NOMO-1 treated with DMSO at 0.1 percent for 48 hours (cell line): ENCODE data around the gene SLC39A11.
"Not testable (repeated sequence)": the region's sequence is repeated elsewhere in the genome, so short reads cannot be mapped to it uniquely, and the experiment has no call there.

Source experiments
- DNase-seq: peaks from one replicate; lab custom pipeline; 2025; ENCODE audit not compliant: unreplicated experiment; lab: John Stamatoyannopoulos, UW

SLC39A11 gene

DNA sequence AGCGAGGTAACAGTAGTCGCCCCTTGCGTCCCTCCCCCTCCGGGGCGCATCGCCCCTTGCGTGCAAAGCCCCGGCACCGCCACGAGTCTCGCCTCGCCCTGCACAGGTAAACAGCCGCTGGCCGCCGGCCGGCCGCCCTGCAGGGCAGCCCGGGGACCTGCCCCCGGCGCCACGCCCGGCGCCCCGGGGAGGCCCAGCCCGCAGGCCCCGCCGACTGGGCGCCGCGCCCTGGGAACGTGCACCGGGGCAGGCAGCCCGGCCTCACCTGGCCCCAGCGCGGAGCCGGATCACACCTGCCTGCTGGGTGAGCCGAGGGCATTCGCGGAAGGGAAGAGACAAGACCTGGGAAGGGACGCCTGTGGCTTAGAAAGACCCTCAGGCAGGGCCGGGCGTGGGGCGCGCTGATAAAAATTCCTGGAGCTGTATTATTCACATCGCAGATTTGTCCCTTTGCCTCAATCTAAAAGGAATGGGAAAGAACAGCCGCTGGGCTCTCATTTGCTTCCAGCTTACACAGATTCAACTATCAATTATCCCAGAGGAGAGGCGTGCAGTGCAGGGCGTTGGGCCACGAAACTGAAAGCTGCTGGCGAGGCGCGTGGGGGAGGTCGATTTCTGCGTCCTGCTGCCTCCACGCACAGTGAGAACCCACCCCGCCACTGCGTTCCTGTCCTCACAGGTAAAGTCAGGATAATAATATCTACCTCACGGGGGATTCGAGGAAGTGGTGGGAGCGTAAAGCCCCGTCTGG lies 451.9 kb downstream of the SLC39A11 start:
- DNase-seq: no peak

DNA sequence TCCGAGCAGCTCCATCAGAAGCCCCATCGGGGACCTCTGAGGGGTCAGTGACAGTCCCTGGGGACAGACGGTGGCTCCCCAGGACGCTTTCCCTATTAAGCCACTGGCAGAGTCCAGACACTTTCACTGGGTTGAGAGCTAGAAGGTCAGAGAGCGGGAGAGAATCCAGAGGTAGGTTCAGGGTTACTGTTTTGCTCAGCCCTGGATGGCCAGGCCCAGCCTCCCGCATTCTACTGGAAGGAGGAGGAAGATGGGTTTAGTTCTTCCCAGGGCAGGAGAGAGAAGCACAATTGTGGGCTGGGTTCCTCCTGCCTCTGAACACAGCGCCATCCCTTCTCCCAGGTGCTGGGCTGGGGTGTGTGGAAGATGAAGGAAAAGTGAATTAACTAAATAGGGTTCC lies 452.8 kb downstream of the SLC39A11 start:
- no peak for DNase-seq

DNA sequence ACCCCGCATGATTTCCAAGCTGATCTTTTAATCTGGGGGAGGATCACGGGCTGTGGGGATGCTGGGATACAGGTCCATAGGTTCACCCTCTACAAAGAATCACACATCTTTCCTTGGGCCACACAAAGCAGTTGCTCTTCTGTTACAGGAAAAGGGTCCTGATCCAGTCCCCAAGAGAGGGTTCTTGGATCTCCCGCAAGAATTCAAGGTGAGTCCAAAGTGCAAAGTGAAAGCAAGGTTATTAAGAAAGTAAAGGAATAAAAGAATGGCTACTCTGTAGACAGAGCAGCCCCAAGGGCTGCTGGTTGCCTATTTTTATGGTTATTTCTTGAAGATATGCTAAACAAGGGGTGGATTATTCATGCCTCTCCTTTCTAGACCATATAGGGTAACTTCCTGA lies 453.6 kb downstream of the SLC39A11 start:
- not testable (repeated sequence) for DNase-seq

DNA sequence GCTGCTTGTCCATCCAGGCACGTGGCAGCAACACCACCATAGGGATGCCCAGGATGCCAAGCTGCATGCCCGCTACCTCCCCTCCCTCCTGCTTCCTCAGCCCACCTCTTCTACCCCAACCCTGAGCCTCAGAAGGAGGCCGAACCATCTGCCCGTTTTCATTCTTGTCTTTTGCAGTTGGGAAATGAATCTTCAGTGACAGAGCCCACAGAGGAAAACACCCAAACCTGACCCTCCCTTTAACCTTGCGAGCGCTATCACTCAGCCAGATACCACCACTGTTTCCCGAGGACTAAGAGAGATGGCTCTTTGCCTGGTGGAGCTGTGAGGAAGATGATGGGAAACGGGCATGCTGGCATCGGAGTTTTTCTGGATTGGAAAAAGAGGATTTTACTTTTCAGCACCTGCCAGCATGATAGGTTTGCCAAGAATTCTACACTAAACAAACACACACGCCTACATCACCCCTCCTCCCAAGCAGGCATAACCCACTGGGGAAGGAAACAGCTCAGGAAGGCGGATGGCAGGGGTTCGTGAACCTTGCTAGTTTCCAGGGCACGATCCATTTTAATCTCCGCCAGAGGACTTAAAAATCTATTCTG lies 457.4 kb downstream of the SLC39A11 start:
- DNase-seq: no peak

DNA sequence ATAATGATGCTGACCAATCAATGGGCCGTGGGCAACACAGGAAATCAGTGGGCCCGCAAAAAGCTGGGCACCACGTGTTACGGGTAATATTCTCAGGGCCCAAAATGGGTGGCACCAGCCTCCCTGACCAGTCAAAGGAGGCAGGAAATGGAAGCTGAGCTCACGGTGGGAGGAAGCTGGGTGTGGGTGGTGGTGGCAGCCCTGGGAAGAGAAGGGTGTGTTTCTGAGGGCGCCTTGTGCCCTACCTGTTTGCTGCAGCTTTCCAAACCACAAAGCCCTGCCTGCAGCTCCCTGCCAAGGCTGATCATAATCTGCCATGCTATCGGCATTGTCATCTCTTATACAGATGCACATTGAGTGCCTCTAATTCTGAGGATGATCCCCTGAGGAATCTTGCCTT lies 457.9 kb downstream of the SLC39A11 start:
- no peak for DNase-seq

DNA sequence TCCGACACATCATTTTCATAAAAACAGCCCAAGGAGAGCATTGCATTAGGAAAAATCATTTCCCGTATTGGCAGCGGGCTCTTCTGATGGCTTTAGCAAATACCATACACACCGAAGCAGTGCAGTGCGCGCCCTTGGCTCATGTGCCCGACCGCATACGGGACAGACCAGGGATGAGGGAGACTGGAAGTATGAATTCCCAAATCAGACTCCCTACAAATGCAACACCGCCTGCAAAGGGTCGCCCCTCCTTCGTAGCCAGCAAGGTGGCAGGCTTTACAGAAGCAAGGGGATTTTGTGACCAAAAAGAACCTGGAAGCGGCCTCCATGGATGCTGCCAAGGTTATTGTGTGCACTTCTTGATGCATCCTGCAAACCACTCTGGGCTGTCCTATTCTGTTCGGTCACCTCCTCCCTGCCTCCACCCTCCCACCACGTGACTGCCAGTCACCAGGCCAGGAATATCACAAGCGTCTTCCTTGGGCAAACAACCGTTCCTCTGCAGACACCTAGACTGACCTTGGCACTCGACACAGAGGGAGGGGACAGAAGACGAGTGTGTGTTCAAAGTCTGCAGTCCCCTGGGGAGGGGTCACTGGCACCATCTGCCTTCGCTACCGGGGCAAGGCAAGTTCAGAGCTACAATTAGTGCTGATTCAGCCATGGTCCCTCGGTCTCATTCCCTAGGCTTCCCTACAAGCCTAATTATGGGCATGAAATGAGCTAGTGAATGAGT lies 460.4 kb downstream of the SLC39A11 start:
- DNase-seq: no peak

DNA sequence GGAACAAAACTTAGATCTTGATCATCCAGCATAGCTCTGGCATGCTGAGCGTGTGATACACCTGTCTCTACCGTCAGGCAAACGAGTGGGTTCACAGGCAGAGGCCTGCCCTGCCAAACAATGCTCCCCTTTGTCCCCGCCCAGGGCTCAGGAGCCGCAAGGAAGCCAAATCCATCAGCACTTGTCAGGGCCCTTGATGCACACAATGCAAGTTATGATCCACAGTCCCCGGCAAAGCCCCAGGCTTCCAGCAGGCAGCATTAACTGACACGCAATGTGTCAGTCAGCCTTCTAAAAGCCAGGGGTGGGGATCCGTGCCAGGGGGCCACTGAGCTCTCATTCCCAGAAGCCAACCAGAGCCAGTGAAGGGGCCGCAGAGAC lies 460.9 kb downstream of the SLC39A11 start:
- DNase-seq: no peak

DNA sequence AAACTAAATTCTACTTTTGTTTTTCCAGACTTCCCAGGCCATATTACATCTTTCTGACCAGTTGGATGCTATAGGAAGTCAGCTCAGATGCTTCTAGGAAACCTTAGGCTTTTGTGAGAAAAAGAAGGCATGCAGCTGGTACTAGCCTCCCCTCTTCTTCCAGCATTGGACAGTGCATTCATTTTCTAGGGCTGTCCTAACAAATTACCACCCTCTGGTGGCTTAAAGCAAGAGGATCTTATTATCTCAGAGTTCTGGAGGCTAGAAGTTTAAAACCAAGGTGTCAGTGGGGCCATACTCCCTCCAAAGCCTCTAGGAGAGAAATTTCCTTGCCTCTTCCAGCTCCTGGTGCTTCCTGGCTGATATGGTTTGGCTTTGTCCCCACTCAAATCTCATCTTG lies 467.8 kb downstream of the SLC39A11 start:
- no peak for DNase-seq

DNA sequence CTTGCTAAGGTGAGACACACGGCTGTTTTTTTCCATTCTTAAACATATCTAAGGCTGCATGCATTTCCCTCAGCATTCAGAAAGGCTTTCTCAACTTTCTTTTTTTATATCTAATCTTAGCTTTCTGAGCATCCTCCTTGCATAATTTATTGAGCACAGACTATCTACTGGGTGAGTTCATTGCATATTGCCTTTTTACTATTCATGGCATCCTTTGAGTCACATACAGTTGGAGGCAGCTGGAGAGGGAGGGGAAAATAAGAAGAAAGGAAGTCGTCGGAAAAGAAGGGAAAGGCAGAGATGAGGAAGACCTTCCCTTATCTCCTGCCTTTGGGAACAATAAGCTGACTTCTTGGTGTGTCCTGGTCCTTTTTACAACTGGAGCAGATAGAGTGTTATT lies 468.3 kb downstream of the SLC39A11 start:
- no peak for DNase-seq

DNA sequence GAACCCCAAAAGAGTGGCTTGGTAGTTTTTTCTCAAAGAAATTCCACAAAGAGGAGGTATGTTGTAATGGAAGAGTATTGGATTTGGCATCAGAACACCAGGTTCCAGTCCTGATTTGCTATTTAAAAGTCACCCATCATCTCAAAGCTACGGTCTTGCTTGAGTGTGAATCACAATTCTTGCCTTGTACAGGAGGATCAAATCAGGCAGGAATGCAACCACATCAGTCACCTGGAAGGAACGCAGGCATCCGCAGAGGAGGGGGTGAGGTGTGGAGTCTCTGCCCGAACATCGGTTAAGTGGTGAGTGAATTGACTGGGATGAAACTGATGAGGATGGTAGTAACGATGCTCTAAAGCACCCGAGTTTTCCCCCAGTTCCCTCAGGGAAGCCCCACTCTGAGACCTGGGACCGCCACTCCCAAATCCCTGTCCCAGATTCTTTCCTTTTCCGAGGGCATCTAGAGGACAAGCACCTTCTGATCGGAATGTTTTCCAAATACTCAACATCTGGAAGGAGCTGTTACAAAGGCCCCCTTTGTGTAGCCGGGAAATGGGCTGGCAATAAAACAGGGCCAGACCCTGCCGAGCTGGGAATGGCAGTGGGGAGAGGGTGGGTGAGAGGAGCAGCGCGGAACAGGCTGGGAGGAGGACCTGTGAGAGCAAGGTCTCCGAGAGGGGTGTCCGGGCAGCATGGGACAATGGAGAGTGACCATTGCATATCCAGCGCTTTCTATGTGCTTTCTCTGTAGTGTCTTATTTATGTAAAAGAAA lies 469.6 kb downstream of the SLC39A11 start:
- no peak for DNase-seq

DNA sequence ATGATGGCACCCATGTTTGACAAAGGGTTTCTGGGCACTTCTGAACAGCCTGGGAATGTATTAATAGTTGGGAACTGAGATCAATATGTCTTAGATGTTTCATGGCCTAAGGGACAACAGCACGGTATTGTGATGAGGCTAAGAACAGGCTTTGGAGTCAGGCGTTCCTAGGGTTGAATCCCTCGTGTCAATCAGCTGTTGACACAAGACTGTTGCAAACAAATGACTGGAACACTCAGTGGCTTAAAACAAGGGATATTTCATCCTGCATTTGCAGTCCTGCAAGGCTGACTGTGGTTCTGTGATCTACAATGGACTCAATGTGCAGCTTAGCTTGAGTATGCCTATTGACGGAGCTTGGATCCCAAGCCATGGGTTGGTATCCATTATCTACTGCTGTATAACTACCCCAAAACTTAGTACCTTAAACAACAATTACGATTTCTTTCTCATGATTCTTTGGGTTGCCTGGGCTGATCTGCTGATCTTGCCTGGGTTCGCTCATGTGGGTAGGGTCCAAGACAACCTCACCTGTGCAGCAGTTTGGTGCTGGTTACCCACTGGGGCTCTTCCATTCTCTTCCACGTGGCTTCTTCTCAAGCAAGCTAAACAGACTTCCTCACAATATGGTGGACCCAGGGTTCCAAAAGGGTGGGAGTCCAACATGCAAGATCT lies 472.4 kb downstream of the SLC39A11 start:
- DNase-seq: no peak

DNA sequence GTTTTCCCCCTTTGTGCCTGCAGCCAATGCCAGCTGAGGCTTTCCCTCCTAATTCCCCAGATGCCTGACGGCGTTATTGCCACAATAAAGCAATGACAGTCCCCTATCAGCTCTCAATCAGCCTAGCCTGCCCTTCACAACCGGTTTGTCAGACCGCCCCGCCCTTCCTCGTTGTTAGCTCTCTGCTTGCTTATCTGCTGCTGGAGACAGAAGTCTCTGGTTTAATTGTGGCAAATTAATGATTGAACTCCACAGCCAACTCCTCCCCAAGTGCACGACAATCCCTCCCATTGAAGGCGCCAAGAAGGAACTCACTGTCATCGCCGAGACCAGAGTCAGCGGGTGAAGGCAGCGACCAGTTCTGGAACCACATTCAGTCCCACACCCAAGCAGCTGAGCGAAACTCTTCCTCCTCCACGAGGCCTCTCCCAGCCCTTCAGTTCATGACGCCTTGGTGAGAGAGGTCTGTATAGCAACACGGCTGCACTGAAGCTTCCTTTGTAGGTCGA lies 474.4 kb downstream of the SLC39A11 start:
- DNase-seq: peak; percentile 55

DNA sequence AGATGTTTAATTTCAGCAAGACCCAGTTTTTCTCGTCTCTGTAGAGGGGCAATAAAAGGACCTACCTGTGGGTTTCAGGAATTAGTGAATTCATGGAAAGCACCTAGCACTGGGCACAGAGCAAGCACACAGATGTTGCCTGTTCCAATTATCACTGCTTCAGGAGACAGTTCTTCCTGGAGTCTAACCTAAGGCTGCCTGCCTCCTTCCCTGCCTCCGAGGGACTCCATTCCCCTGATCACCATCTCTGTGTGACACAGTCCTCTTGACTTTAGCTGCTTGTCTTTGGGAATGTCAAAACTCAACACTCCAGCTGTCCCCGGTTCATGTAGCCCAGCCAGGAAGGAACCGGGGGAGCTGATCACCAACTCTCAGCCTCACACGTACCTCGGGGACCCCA lies 474.9 kb downstream of the SLC39A11 start:
- no peak for DNase-seq

DNA sequence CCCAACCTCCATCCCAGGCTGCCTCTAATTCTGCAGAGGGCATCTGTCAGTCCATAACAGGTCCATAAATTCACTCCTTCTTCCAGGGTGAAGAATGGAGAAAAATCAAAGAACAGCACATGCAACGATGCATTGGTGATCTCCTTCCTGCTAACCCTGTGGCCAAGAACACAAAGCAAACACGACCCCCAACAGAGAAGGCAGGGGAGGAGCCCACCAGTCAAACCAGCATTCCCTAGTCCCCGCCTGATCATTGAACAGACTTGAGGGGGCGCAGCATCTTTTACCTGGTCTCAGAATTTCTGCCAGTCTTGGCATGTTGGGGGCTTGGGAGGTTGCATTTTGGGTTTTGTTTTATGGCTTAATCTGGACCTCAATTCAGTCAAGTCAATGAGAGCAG lies 476.0 kb downstream of the SLC39A11 start:
- no peak for DNase-seq

DNA sequence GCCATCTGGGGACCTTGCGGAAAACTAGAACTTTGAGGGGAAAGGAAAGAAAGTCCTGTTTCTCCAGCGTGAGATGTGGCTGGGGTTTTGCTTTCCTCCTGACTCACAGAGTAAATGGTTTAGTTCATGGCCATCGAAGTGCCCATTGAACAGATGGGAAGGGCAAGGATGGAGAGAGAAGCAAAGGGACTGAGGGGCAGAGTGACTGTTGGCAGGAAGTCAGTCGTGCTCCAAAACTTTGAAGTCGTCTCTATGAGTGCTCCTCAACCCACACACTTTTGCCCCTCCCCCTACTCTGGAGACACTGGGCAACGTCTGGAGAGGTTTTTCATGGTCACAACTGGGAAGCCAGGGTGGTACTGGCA lies 476.9 kb downstream of the SLC39A11 start:
- no peak for DNase-seq

DNA sequence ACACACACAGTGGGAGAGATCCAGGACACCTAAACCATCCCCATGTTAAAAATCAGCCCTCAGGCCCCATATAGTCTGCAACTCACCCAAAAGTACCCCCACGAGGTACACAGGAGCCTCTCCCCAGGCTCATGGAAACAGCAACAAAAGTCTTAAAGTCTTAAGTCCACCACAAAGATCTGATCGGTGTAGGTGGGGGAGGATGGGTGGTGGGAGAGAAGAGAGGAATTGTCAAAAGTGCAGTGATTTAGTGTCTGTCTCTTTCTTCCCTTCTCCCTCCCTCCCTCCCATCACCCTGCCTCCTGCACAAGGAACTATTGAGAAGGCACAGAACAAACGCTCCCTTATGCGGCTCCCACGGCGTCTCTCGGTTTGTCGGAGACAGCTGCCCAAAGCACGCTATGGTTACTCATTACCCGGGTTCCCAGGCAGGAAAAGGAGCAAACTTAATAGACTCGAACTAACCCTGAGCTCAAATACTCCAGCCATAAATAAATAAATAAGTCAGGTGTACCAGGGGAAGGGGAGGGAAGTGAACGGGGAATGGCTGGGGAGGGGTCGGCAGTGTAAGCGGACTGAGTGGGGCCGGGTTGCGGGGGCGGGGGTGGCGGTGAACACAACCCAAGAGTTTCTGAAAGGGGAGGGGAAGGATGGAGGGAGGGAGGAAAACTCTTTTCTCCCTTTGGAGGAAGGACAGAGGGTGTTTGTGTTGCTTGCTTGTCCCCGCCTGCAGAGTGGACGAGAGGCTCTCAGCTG lies 477.4 kb downstream of the SLC39A11 start:
- DNase-seq: no peak

DNA sequence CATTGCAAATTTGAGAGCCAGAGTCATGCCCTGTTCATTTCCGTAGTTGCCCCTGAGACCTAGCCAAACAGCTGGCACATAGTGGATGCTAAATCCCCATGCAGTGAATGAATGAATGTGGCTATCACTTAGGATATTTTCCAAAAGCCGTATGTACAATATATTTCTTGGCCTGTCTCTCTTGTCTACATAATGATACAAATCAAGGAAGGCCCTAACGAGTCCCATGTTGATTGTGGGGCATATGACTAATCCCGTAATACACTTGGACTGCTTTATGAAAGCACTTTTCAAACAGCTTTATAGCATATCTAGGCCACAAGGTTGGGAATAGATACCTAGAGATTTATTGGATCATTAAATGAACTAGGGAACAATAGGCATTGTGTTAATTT lies 478.0 kb downstream of the SLC39A11 start:
- DNase-seq: no peak

DNA sequence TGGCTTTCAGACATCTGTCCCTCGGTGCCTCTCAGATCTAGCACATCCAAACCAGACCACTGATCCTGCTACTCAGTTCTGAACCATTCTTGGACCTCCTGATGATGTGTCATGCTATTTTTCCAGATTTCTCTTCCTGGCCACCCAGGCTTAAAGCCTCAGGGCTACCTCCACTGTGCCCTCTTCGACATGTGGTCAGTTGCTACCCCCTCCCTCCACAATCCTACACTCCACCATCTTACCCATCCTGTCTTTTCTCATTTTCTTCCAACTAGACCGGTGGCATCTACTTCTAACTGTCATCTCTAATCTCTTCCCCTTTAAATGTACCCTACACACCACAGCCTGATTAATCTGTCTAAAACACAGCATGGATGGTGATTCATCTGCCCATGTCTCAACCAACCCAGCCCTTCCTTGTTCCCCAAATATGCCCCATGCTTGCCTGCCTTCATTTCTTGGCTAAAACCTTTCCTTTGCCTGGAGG lies 478.6 kb downstream of the SLC39A11 start:
- peak; percentile 90 for DNase-seq

DNA sequence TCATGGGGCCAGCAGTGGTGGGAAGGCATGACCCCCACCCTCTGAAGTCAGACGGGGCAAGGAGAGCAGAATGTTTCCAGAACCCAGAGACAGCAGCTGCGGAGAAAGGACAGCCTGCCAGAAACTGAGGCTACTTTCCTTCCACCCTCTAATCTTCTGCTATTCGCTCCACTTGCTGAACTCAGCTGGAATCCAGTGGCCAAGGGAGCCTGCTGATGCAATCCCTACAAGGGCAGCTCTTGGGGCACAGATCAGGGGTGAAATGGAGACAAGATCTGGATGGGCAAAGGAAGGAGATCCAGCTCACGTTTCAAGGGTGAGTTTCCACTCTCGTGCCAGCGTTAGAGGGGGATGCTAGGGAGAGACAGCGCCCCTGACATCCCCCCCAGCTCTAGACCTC lies 479.1 kb downstream of the SLC39A11 start:
- peak; percentile 26 for DNase-seq

DNA sequence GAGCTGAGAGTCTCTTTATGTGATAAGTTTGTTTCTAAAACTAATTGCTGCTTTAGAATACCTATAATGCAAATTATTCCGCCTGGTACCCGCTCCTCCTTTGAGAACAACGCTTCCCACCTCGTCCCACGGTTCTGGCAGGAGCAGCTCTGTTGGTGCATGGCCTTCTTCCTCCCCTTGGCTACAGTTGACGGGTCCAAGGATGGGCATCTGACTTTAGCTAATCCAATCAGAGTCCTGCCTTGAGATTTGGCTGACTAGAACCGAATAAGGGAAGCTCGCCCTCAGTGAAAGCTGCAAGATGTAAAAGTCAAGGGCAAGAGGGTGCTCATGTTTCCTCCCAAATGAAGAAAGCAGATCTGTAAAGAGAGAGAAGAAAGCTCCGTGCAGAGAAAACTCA lies 481.3 kb downstream of the SLC39A11 start:
- no peak for DNase-seq
